ENCODE results near the gene IPCEF1.

- TF ChIP-seq CTCF (IDR thresholded peaks at IDR 0.05), result no peak
- TF ChIP-seq POLR2A (IDR thresholded peaks at IDR 0.05), result no peak
Measured at GRCh38 chr6:154161689-154162088, 194.9 kb downstream of the IPCEF1 start.

Data from thyroid gland (tissue), 4 donors.